AG08395 (cell line): ENCODE results near the gene INTS1.
"Not testable (repeated sequence)": the region's sequence is repeated elsewhere in the genome, so short reads cannot be mapped to it uniquely, and the experiment has no call there.

Source experiments
- DNase-seq: peaks from one replicate; pipeline ENCODE4 v3.0.0; 2012; ENCODE audit warnings: mixed read lengths, low spot score

The INTS1 gene

GRCh38 chr7:1460821-1461645, 43.2 kb downstream of the INTS1 start:
- DNase-seq, result peak; percentile 81

GRCh38 chr7:1459920-1460820, 44.0 kb downstream of the INTS1 start:
- no peak for DNase-seq

GRCh38 chr7:1459512-1459892, 44.7 kb downstream of the INTS1 start:
- DNase-seq, result peak; percentile 100

GRCh38 chr7:1458683-1459511, 45.3 kb downstream of the INTS1 start, which contains the start of gene MICALL2:
MICALL2 (minus strand) TSS chr7:1459470; CDS start chr7:1459326, 144 bp downstream.
- peak; percentile 96 for DNase-seq

GRCh38 chr7:1457949-1458682, 46.1 kb downstream of the INTS1 start:
- DNase-seq, result no peak

- no peak for DNase-seq
Observed at GRCh38 chr7:1457059-1457948, 46.9 kb downstream of the INTS1 start.

- DNase-seq, result no peak
Observed at GRCh38 chr7:1455955-1456354, 48.2 kb downstream of the INTS1 start.

- no peak for DNase-seq
Observed at GRCh38 chr7:1455241-1455939, 48.8 kb downstream of the INTS1 start.

- DNase-seq, result no peak
Observed at GRCh38 chr7:1454542-1454941, 49.6 kb downstream of the INTS1 start.

GRCh38 chr7:1452205-1452604, 52.0 kb downstream of the INTS1 start:
- no peak for DNase-seq

- DNase-seq, result no peak
Observed at GRCh38 chr7:1450987-1451386, 53.2 kb downstream of the INTS1 start.

- DNase-seq, result no peak
Observed at GRCh38 chr7:1450431-1450830, 53.8 kb downstream of the INTS1 start.

- no peak for DNase-seq
Observed at GRCh38 chr7:1449951-1450350, 54.2 kb downstream of the INTS1 start.

GRCh38 chr7:1449501-1449900, 54.7 kb downstream of the INTS1 start:
- no peak for DNase-seq

- no peak for DNase-seq
Observed at GRCh38 chr7:1448958-1449357, 55.2 kb downstream of the INTS1 start.

GRCh38 chr7:1447551-1448244, 56.5 kb downstream of the INTS1 start:
- DNase-seq, result peak; percentile 51

GRCh38 chr7:1447112-1447511, 57.1 kb downstream of the INTS1 start:
- DNase-seq, result no peak

- DNase-seq, result no peak
Observed at GRCh38 chr7:1446620-1447032, 57.6 kb downstream of the INTS1 start.

- not testable (repeated sequence) for DNase-seq
Observed at GRCh38 chr7:1446026-1446425, 58.2 kb downstream of the INTS1 start.
